Neural progenitor cell (in vitro differentiated cells): ENCODE results near the gene XRCC3.

Experiments
- CTCF ChIP-seq: fragments of 200-600 bp; sonication (generic); IDR thresholded peaks from 2 replicates; pipeline ENCODE4 v1.5.1; 2017; ENCODE audit warnings: antibody characterized with exemption, mild to moderate bottlenecking
- EZH2phosphoT487 ChIP-seq: fragments of 200-600 bp; sonication (generic); IDR thresholded peaks from 2 replicates; pipeline ENCODE4 v1.6.1; 2017; ENCODE audit warnings: antibody characterized with exemption

GRCh38 chr14:103762036-103762435 is 46.8 kb upstream of the XRCC3 start:
- no peak for TF ChIP-seq CTCF
- TF ChIP-seq EZH2phosphoT487: no peak
